GM10266 (cell line): ENCODE data around the gene EID2B.

Source experiments
- DNase-seq: peaks from one replicate; pipeline ENCODE4 v3.0.0; 2012; ENCODE audit errors: extremely low spot score
- TF ChIP-seq, protein P1 (sequence below): IDR thresholded peaks from 2 replicates; pipeline ENCODE4 v1.5.1; 2012; ENCODE audit warnings: mild to moderate bottlenecking, low read depth; ENCODE audit not compliant: control insufficient read depth, insufficient read depth; ENCODE audit errors: missing control alignments

Gene EID2B

DNA sequence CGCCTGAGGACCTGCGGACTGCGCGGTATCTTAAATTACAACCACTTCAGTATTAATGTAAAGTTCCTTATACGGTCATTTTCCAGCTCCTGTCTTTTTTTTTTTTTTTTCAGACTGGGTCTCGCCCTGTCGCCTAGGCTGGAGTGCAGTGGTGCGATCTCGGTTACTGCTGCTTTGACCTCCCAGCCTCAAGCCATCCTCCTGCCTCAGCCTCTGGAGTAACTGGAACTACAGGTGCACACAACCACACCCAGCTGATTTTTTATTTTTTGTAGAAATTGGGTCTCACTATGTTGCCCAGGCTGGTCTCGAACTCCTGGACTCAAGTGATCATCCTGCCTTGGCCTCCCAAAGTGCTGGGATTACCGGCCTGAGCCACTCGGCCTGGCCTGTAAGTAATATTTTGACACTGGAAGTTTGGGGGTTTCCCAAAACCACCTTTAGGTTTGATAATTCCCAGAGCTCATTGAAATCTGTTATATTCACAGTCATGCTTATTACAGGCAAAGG is 406 bp upstream of the EID2B start:
- no peak for DNase-seq
- TF ChIP-seq, protein P1, sequence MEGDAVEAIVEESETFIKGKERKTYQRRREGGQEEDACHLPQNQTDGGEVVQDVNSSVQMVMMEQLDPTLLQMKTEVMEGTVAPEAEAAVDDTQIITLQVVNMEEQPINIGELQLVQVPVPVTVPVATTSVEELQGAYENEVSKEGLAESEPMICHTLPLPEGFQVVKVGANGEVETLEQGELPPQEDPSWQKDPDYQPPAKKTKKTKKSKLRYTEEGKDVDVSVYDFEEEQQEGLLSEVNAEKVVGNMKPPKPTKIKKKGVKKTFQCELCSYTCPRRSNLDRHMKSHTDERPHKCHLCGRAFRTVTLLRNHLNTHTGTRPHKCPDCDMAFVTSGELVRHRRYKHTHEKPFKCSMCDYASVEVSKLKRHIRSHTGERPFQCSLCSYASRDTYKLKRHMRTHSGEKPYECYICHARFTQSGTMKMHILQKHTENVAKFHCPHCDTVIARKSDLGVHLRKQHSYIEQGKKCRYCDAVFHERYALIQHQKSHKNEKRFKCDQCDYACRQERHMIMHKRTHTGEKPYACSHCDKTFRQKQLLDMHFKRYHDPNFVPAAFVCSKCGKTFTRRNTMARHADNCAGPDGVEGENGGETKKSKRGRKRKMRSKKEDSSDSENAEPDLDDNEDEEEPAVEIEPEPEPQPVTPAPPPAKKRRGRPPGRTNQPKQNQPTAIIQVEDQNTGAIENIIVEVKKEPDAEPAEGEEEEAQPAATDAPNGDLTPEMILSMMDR, result no peak

DNA sequence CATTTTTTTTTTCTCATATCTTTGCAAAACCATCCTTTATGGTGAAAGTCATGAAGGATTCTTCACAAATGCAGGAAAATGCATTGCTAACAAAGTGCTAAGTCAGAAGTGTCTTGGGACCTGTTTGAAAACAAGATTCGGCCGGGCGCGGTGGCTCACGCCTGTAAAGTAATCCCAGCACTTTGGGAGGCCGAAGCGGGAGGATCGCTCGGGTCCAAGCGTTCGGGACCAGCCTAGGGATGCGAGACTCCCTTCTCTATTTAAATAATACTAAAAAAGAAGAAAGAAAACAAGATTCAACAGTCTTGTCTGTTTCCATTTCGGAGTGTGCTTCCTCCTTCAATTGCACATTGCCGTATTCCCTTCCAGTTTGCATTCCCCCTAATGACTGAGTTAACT is 819 bp downstream of the EID2B start:
- DNase-seq, result no peak
- TF ChIP-seq, protein P1, result no peak

DNA sequence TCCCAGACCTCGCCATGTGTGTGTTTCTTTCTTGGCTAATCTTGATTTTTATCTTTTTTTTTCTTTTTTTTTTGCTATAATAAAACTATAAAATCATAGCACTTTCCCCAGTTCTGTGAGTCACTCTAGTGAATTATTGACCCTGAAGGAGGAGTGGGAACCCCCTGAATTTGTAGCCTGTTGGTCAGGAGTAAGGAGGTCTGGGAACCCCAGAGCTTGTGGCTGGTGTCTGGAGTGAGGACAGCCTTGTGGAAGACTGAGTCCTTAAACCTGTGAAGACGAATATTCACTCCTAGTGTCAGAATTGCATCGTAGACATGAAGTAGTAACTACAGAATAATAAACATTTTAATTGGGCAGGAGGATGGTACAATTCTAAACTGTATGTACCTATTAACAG is 7.4 kb downstream of the EID2B start:
- no peak for DNase-seq
- TF ChIP-seq, protein P1, result no peak

DNA sequence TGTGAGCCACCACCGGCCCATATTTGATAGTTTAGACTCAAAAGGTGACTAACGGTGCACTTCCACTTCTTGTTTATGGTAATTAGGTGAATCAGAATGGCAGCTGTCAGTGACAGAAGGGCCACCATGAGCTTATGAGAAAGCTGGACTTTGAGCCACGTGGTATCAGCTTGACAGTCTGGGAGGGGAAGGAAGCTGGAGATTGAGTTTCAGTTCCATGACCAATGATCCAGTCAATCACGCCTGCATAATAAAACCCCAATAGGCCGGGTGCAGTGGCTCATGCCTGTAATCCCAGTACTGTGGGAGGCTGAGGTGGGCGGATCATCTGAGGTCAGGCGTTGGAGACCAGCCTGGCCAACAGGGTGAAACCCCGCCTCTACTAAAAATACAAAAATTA is 8.2 kb downstream of the EID2B start:
- TF ChIP-seq, protein P1, result no peak
- DNase-seq, result no peak

DNA sequence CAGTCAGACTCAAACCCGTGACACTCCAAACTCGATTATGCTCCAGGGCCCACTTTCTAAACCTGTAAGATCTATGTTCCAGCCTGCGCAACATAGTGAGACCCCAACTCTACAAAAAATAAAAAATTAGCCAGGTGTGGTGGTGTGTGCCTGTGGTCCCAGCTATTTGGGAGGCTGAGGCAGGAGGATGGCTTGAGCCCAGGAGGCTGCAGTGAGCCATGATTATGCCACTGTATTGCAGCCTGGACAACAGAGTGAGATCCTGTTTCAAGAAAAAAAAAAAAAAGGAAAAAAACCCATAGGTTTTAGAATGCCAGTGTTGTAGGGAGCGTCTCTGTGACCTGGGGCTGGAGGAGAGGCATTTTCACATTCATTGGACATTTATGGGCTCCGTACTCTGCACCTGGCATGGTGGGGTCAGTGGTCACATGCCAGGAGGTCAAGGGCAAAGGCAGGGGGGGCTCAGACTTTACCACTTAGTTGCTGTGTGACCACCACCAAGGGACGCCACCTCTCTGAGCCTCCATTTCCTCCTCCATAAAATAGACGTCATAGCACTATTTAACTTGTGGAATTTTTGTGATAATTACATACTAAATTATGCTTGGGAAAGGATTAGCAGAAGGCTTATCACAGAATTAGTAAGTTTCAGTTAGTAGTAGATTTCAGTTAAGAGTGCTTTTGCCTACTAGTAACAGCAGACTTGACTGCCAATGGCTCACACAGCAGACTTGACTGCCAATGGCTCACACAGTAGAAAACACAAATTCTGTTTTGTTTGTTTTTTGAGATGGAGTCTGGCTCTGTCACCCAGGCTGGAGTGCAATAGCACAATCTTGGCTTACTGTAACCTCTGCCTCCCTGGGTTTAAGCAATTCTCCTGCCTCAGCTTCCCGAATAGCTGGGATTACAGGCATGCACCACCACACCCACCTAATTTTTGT is 11.8 kb downstream of the EID2B start:
- TF ChIP-seq, protein P1, result no peak
- DNase-seq, result no peak

DNA sequence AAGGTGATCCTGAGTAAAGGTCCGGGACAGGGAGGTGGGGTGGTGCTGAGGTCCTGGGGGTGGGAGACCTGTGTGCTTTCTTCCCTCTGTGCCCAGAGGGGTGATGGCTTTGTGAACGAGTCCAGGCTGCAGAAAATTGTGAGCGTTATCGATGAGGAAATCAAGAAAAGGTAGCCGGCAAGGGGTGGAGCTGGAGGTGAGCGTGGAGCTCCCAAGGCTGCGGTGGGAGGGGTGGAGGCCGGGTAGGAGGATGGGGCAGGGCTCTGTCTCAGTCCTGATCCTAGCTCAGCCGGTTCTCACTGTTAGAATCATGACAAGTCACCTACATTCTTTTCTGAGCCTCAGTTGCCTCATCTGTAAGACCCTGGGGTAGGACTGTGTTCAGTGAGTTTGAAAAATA is 13.7 kb downstream of the EID2B start:
- TF ChIP-seq, protein P1, result no peak
- DNase-seq, result no peak

DNA sequence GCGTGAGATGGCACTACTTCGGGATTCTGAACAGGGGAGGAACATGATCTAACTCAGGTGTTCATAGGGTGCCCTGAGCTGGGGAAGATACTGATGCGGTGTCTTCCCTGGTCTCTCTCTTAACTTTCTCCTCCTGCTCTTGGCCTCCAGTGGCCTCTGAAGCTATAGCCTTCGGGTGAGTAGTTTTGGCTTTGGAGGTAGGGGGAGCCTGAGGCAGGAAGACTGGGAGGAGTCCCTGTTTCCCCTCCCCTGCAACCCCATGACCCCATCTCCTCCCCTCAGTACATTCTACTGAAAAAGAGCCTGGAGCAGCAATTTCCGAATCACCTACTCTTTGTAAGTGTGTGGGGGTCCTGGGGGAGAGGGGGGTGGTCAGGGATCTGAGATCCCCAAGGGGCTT is 14.2 kb downstream of the EID2B start:
- DNase-seq, result no peak
- TF ChIP-seq, protein P1, result no peak
